Measurements from ENCODE around the gene NKX1-2.
"Not testable (repeated sequence)": the region's sequence is repeated elsewhere in the genome, so short reads cannot be mapped to it uniquely, and the experiment has no call there.

Gene NKX1-2

GRCh38 chr10:124451276-124451675, 1.4 kb upstream of the NKX1-2 start:
- no peak for DNase-seq (ENCODE audit: low read depth)

- DNase-seq (ENCODE audit: low read depth): no peak
Observed at GRCh38 chr10:124450783-124451057, 885 bp upstream of the NKX1-2 start.

- DNase-seq (ENCODE audit: low read depth): no peak
Observed at GRCh38 chr10:124449170-124450011, 444 bp downstream of the NKX1-2 start.

- no peak for DNase-seq (ENCODE audit: low read depth)
Observed at GRCh38 chr10:124448696-124449169, 1.1 kb downstream of the NKX1-2 start.

GRCh38 chr10:124447751-124448466, 1.9 kb downstream of the NKX1-2 start:
- no peak for DNase-seq (ENCODE audit: low read depth)

- no peak for DNase-seq (ENCODE audit: low read depth)
Observed at GRCh38 chr10:124446830-124447750, 2.7 kb downstream of the NKX1-2 start.

- not testable (repeated sequence) for DNase-seq (ENCODE audit: low read depth)
Observed at GRCh38 chr10:124441694-124442093, 8.1 kb downstream of the NKX1-2 start.

GRCh38 chr10:124436191-124436638, 13.6 kb downstream of the NKX1-2 start:
- DNase-seq (ENCODE audit: low read depth): no peak

- DNase-seq (ENCODE audit: low read depth): not testable (repeated sequence)
Observed at GRCh38 chr10:124435683-124436082, 14.2 kb downstream of the NKX1-2 start.

- no peak for DNase-seq (ENCODE audit: low read depth)
Observed at GRCh38 chr10:124433461-124433860, 16.4 kb downstream of the NKX1-2 start.

GRCh38 chr10:124430077-124430476, 19.8 kb downstream of the NKX1-2 start:
- DNase-seq (ENCODE audit: low read depth): no peak

GRCh38 chr10:124429576-124429975, 20.3 kb downstream of the NKX1-2 start:
- DNase-seq (ENCODE audit: low read depth): no peak

GRCh38 chr10:124428207-124428777, 21.5 kb downstream of the NKX1-2 start:
- DNase-seq (ENCODE audit: low read depth): no peak

- DNase-seq (ENCODE audit: low read depth): no peak
Observed at GRCh38 chr10:124425227-124425962, 24.4 kb downstream of the NKX1-2 start.

- no peak for DNase-seq (ENCODE audit: low read depth)
Observed at GRCh38 chr10:124423813-124424212, 26.0 kb downstream of the NKX1-2 start.

GRCh38 chr10:124422742-124423141, 27.1 kb downstream of the NKX1-2 start:
- no peak for DNase-seq (ENCODE audit: low read depth)

- DNase-seq (ENCODE audit: low read depth): no peak
Observed at GRCh38 chr10:124420254-124420653, 29.6 kb downstream of the NKX1-2 start.

- DNase-seq (ENCODE audit: low read depth): no peak
Observed at GRCh38 chr10:124419635-124420034, 30.2 kb downstream of the NKX1-2 start.

GRCh38 chr10:124418726-124419501, 30.9 kb downstream of the NKX1-2 start, which contains the start of gene OAT:
Gene OAT, minus strand, starts transcription at chr10:124418923. Its CDS starts 6,752 bp downstream, at chr10:124412171.
- DNase-seq (ENCODE audit: low read depth): peak; percentile 95

Data from T follicular helper cell (primary cell).